NOMO-1 treated with dmso at 0.1 percent for 144 hours (cell line): ENCODE measurements around the gene SSU72.

ENCODE experiments used
- DNase-seq: peaks from one replicate; lab custom pipeline; 2025; ENCODE audit not compliant: unreplicated experiment; lab: John Stamatoyannopoulos, UW

The SSU72 gene

DNA sequence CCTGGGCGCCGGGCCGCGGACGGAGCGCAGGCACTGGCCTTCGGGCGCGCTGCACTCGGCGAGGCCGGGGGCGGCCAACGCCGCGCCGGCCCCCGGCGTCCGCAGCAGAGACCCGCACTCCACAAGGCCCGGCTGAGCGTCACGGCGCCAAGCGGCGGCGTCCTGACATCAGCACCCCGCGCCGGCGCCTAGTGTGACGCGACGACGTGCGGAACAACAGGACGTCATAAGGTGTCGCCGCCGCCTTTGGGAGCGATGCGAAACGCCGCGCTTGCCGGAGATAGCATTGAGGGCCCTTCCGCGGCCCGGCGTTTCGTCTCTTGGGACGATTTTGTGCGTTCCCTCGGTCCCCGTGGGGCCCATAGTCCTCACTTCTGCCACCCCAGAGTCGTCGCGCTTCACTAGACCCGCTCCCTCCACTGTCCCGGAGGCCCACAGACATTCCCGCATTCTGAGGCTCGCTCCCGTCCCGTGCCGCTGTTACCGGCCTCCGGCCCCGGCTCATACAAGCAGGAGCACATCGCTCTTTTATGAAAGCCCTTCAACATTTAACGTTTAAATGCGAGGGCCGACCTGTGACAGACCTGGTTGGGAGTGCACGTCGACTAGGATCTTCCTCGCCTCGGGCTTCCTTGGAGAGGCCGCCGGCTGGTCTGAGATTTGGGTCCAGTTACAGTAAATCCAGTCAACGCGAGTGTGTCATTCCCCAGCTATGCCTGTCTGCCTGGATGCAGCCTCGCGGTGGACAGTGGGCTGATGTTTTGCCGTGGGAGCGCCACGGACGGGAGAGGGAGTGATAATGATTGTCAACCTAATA lies at the start of gene SSU72:
TSS of gene SSU72 (minus strand) at position 143 of the 817 bp plus-strand sequence. CDS start 306 bp downstream, outside the sequence.
- peak; percentile 72 for DNase-seq

DNA sequence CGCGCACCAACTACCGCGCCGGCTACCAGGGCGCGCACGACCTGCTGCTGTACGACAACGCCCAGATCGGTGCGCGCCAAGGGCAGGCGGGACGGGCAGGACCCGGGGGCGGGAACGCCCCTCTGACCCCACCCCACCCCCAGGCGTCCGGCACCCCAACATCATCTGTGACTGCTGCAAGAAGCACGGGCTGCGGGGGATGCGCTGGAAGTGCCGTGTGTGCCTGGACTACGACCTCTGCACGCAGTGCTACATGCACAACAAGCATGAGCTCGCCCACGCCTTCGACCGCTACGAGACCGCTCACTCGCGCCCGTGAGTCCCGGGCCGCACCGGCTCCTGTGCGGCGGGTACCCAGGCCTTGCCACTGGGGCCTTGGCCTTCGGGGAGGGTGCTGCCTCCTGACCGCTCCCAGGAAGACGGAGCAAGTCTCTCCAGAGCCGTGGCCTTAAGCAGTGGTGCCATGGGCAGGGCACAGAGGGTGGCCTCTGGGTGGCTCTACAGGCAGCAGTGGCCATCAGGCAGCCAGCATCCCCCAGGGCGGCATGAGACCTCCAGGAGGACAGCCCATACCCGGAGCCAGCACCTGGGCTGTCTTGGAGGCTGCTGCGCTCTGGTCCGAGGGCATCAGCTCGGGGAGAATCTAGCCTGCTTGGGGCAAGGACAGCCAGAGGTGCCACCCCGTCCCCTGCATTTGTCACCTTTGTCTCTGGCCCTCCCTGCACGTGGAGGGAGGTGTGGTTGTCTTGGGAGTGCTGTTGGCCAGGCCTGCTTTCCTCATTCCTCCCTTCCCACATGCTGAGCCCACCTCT lies 49.2 kb upstream of the SSU72 start:
- DNase-seq: no peak

DNA sequence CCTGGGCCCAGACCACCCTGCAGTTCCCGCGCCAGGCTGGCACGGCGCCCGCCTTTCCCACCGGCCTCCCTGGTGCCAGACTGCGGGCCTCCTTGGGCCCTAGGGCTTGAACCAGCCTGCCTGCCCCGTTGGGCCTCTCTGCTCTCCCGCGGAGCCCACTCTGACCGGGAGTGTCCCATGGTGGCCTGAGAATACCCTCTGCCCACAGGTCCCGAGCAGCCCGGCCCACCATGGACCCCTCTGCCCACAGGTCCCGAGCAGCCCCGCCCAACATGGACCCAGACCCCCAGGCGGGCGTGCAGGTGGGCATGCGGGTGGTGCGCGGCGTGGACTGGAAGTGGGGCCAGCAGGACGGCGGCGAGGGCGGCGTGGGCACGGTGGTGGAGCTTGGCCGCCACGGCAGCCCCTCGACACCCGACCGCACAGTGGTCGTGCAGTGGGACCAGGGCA lies 48.5 kb upstream of the SSU72 start:
- no peak for DNase-seq

DNA sequence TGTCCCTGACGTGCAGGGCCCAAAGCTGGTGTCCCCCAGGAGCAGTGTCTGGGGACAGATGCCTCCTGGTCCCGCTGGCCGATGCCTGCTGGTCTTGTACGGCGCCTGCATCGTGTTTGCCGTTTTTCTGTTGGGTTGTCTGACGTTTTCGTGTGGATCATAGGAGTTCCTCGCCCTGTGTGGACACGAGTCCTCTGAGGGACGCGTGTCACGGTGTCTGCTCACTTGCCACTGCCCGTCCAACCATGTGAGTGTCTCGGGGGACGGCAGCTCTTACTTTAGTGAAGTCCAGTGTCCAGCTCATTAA lies 48.1 kb upstream of the SSU72 start:
- no peak for DNase-seq

DNA sequence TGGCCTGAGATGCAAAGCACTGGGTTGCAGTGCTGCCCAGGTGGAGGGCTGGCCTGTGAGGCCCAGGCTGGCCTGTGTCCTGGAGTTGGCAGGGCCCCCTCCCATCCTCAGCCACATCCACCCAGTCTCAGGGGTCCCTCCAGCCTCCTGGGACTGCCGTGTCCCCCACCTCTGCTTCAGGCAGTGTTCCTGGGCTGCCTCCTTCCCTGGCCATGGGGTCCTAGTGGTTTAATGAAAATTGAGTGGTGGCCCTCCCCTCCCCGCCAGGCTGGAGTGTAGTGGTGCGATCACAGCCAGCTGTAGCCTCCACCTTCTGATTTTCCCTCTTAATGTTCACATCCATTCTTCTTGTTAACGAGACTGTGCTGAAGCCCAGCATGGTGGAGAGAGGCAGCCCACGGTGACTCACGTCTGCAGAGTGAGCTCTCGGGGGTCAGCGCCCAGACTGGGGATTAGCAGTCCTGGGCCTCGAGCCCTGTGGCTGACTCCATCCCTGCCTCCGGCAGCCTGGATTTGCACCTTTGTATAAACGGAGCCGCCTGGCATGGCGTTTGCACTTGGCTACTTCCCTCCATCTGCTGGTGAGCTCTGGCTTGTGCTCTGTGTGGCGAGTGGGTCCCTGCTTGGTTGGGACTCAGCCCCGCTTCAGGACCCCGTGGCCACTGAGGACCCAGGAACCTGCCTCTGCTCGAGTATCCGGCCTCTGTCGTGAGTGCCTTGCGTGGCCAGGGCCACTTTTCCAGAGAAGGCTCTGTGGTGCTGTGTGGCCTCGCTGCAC lies 47.5 kb upstream of the SSU72 start:
- DNase-seq: no peak

DNA sequence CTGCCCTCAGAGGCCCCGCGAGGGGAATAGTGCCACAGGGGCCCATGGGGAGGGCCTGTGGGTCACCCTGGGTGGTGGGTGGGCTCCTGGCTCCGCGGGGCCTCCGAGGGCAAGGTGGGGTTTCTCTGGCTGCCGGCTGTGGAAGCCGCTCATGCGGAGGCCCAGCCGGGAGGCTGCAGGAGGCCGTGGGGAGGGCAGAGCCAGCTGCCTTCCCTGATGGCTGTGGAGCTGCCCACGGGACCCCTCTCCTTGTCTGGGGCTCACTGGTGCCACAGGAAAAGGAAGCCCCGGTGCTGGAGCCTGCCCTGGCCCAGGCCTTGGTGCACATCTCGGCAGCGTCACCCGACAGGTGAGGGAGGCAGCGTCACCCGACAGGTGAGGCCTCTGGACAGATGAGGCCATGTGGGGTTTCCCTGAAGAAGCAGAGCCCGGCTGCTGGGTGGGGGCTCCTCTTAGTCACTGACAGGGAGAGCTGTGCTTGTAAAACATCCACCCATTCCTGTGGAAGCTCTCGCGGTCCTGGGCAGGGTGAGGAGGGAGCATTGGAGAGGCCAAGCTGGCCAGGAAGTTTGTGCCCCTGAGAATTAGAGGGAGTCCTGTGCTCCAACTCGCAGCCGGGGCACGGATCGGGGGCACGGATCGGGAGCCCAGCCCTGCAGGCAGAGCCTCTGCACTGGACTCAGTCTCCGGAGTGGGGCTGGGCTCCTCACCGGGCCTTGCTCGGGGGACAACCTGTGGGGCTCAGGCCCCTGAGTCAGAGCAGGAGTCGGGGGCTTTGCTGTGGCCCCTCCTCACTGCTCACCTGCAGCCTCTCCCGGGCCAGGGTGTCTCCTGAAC lies 46.7 kb upstream of the SSU72 start:
- DNase-seq: no peak

DNA sequence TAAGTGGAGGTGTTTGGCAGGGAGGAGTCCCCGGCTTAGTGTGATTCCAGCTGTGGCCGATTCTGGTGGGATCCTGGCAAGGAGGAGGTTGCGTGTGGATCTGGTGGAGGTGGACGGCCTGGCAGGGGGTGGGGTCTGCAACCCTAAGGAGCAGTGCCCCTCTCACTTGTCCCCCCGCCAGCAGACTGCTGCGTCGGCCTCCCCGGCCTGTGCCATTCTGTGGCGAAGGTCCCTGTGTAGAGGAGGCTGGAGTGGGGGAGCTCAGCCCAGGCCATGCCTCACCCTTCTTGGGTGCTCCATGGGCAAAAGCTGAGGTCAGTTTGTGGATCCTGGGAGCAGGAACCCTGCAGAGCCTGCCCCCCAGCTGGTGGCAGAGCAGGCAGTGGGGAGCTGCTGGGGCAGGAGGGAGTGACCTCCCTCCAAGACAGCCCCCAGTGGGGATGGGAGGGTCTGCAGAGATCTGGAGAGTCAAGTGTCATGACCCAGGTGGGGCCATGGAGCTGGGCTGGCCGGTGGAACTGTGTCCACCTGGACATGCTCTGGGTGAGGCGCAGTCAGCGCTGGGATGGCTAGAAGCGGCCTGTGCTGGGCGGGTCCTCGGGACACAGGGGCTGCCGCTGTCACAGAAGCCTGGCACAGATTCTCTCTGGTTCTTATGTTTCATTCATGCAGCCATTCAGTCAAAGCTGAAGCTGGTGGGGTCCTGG lies 45.9 kb upstream of the SSU72 start:
- DNase-seq: no peak

DNA sequence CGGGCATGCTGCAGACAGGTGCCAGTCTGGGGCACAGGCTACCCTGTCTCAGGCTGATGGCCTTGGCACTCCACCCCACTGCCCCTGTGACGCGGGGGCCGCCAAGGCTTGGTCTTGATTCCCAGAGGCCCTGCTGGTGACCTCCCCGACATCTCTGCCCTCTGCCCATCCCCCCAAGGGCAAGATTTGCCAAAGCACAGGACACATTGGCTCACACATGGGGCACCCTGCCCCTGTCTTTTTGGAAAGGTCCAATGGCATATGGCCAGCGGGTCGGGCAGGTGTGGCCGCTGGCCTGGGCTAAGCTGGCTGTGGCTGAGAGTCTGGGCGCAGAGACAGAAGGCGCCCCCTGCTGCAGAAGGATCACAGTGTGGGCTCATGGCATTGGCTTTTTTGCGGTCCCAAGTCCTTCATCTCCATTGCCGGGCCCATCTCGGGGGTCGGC lies 45.3 kb upstream of the SSU72 start:
- no peak for DNase-seq

DNA sequence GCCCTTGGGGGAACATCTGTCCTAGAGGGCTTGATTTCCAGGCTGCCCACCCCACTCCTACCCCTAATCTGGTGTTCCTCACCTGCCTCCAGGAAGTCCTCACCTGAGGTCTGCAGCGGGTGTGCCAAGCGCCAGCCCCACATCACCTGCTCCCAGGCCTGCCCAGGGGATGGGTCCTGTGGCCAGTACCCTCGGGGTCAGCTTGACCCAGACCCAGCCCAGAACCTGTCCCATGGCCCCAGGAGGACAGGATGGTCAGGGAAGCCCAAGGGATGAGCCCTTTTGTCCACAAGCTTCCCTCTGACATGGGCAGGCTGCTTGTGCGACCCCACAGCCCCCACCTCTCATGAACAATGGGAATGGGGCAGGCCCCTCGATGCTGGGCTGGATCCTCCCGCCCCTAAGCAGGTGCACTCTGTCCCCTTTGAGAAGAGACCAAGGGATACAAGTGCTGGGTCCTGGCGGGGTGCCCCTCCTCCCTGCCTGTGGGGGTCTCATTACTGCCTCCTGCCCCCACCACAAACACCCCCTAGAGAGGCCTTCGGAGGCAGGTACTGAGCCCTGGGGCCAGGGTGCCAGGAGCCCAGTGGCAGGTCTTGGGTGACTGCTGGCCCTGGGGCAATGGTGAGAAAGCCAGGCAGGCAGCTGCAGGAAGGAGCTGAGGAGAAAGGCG lies 43.9 kb upstream of the SSU72 start:
- no peak for DNase-seq

DNA sequence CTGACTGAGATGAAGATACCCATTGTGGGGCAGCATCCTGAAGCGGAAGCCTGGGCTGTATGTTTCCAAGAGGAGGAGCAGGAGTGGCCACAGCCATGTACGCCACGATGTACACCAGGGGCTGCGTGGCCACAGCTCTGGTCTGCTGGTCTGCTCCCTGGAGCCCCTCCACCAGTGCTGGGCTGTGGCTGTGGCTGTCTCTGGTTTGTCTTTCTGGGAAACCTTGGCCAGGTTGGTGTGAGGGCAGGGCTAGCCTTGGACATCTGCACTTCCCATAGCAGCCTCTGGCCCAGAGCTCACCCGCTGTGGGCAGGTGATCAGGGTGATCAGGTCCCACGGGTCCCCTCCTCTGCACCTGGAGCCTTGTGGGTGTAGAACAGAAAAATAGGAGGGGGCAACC lies 43.3 kb upstream of the SSU72 start:
- no peak for DNase-seq

DNA sequence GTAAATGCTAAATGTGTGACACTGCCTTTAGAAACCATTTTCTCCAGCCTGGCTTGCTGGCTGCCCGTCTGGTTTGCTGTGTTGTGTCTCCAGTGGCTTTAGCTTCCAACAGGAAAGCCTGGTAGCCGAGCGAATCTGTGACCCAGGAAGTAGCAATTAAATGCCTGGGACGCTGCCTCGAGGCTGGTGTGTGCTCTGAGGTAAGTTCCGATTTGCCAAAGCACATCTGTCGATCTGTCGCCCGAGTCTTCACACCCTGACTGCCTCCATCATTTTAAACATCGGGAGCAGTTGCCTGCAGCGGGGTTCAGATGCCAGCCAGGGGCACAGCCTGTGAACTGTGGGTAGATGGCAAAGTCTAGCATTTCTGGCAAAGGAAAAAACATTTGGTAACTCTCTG lies 42.9 kb upstream of the SSU72 start:
- no peak for DNase-seq

DNA sequence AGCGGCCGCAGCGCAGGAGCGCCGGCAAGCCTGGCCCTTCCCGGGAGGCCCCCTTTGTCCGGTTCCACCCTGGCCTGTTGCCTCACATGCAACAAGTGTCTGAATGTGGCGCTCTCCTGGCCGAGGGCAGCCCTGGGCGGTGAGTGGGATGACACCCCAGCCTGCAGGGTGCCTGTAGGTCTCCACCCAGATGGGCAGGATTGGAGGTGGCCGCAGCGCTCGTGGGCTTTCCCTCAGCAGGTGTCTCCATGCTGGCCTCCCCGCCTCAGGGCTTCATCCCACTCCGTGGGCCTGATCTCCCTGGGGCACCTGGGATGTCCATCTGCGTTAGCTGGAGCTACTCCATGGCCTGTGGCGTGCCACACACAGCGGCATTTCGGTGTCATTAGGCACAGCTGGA lies 42.2 kb upstream of the SSU72 start:
- no peak for DNase-seq

DNA sequence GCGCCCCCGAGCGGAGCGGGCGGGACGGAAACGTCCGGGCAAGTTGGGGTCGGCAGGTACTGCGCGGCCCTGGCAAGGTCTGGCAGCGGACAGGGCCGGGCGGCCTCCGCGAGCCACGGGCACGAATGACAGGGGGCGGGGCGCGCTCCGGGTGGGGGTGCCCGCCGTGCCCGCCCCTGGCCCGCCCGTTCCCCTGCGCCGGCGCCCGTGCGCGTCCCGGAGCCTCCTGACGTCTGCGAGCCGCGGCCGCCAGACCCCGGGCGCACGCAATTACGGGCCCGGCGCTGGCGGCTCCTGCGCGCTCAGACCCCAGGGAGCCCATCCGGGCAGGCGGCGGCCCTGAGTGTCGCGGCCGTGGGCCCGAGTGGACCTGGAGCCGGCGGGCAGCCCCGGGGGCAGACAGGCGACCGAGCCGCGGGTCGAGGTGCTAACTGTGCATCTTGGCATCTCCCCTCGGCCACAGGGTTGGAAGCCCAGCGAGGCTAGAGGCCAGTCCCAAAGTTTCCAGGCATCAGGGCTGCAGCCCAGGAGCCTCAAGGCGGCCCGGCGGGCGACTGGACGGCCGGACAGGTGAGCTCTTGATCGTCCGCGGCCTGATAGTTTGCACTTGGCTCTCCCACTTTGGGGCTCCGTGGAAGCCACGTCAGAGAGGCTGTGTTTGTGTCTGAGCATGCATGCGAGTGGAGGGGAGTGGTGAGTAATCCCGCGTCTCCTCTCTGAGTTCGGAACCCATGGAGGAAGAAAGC lies 41.6 kb upstream of the SSU72 start:
- DNase-seq: no peak

DNA sequence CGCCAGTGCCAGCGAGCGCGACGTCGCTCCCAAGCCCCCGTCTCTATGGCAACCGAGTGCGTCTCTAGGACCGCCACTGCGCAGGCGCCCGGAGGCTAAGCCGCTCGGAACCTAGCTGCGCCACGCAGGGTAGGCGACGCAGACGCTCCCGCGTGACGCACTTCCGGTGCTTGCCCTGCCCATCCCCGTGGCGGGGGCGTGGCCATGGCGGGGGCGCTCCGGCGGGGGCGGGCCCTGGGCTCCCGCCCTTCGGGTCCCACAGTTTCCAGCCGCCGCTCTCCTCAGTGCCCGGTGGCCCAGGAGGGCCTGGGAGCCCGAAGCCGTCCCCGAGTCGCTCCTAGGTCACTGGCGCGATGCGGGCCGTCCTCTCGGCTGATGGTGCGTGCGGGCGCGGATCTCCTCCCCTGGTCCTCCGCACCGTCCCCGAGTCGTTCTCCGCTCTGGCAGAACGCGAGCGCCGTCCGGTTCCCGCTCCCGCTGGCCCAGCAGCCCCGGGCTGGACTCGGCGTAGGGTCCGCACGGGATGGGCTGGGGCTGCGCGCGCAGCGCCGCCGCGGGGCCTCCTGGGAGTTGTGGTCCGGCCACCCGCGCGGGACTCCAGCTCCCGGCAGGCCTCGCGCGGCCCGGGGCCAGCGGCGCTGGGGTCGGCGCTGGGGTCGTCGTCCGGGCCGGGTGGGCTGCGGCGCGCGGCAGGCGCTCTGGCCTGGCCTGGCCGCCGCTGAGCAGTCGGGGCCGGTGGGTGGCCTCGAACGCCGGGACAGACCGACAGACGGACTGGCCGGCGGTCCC lies 40.8 kb upstream of the SSU72 start, which contains the start of gene MIB2:
TSS of gene MIB2 (plus strand) at position 245 of the 789 bp plus-strand sequence. CDS start 7,953 bp downstream, outside the sequence.
- DNase-seq: peak; percentile 92

DNA sequence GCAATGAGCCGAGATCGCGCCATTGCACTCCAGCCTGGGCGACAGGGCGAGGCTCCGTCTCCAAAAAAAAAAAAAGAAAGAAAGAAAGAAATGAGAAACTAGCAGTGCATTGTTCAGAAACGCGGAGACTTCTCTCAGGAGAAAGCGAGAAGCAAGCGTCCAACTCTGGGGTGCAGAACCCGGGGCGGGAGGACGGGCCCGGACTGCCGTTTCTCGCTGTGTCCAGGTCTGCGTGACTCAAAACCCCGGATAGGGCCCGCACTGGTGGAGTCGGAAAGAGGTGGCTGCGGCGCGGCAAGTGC lies 40.2 kb upstream of the SSU72 start:
- no peak for DNase-seq

DNA sequence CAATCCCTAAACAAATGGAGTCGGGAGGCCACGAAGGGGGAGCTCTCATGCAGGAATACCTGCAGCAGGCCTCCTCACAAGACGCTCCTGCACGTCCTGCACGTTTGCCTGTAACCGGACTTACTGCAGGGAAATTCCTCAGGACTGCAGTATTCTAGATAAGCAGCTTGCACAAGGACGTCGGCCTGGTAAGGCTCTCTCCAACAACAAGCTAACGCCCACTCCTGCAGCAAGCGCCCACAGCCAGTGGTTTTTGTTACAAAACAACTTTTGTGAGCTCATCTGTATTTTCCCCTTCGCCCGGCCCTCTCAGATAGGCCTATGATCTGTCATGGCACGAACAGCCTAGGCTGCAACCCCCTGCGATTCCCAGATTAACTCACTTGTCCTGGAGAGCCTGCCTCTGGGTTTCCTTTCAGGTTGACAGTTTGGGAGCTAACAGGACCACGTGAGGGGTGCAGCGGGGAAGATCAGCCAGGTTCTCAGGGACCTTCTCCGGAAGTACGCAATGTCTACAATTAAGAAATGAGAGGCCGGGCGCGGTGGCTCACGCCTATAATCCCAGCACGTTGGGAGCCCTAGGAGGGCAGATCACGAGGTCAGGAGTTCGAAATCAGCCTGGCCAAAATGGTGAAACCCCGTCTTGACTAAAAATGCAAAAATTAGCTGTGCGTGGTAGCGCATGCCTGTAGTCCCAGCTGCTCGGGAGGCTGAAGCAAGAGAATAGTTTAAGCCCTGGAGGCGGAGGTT lies 39.7 kb upstream of the SSU72 start:
- DNase-seq: peak; percentile 80

DNA sequence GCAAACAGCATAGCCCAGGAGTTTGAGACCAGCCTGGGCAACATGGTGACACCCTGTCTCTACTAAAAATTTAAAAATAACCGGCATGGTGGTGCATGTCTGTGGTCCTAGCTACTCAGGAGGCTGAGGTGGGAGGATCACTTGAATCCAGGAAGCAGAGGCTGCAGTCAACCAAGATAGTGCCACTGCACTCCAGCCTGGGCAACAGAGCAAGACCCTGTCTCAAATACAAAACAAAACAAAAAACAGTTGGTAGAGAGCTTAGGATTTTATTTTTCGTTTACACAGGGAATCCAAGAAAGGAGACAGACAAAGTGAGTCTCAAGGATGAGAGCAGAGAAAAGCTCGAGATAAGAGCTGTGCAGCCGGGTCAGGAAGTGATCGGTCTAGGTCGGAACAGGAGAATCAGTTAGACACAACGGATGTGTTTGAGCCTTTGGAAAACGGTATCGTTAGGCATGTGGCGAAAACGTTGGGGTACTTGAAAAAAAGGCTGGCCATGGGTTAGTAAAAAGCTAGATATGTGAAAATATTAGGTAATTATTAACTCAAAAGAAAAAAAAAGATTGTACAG lies 38.9 kb upstream of the SSU72 start:
- no peak for DNase-seq
